ENCODE data around the gene NECTIN4.

- TF ChIP-seq POLR2AphosphoS5 (IDR thresholded peaks at IDR 0.05; ENCODE audit: low read length) (no peak), USF1 (IDR thresholded peaks at IDR 0.05; ENCODE audit: borderline replicate concordance, extremely low read length, insufficient read depth, low read depth, low read length) (no peak), CTCF (IDR thresholded peaks at IDR 0.05 in 2 of 3, conservative IDR thresholded peaks at IDR 0.05 in 1 of 3; ENCODE audit: control insufficient read depth in 2 of 3, extremely low read depth in 1 of 3, insufficient read depth in 1 of 3, low read depth in 3 of 3, low read length in 3 of 3) (no peak), POLR2A (IDR thresholded peaks at IDR 0.05; ENCODE audit: low read depth, low read length) (no peak), IRF5 (IDR thresholded peaks at IDR 0.05; ENCODE audit: borderline replicate concordance) (no peak), NR2C2 (IDR thresholded peaks at IDR 0.05; ENCODE audit: borderline replicate concordance, control insufficient read depth, insufficient read length, low read depth) (no peak), SRF (IDR thresholded peaks at IDR 0.05; ENCODE audit: low read depth in 2 of 2, low read length in 2 of 2) (no peak), SUZ12 (IDR thresholded peaks at IDR 0.05; ENCODE audit: unreplicated experiment) (no peak), RCOR1 (conservative IDR thresholded peaks at IDR 0.05; ENCODE audit: low read depth, low read length) (no peak), ASH2L (IDR thresholded peaks at IDR 0.05; ENCODE audit: borderline replicate concordance, low read depth) (no peak)
Observed at GRCh38 chr1:161074676-161075368, 14.5 kb downstream of the NECTIN4 start.

Measured in GM12878 (cell line).